Kidney epithelial cell (primary cell): Measurements from ENCODE around the gene NOL4L. TPM values are rescaled to one million over a fixed set of nuclear protein-coding genes. Genes with fewer than 3 reads are reported as not detected.

ENCODE experiments used
- DNase-seq: peaks from one replicate; pipeline ENCODE4 v3.0.0-alpha.2; 2010; ENCODE audit warnings: low read depth
- H3K27me3 ChIP-seq: 2 replicates; pipeline ENCODE4 v1.6.0; 2011; ENCODE audit warnings: low read length; ENCODE audit not compliant: control insufficient read depth, insufficient read depth
- H3K36me3 ChIP-seq: 2 replicates; pipeline ENCODE4 v1.5.1; 2011; ENCODE audit warnings: low read length; ENCODE audit not compliant: control insufficient read depth, insufficient read depth
- H3K4me3 ChIP-seq: 2 replicates; pipeline ENCODE4 v1.5.1; 2011; ENCODE audit warnings: low read depth, mild to moderate bottlenecking, control low read depth, low read length
- CTCF ChIP-seq: IDR thresholded peaks from 2 replicates; pipeline ENCODE4 v1.5.1; 2011; ENCODE audit warnings: mild to moderate bottlenecking, moderate library complexity, low read length, control low read depth, inconsistent platforms; ENCODE audit not compliant: insufficient read depth, poor library complexity, severe bottlenecking
- total RNA-seq: library from RNA; depleted of rRNA; stranded (reverse); fragments of >200 nt; gene quantifications from 2 replicates; pipeline ENCODE4 v1.2.3, GENCODE V29; 2015

Gene NOL4L
- total RNA-seq, 1 donor from 2014 or later = 31.4 TPM

- Histone ChIP-seq H3K4me3 (no peak overlapping the region), H3K36me3 (no peaks in the 10 kb centered on the region), H3K27me3 (peaks cover 42% of the 10 kb centered on the region)
- no peak for TF ChIP-seq CTCF
- no peak for DNase-seq
Measured at GRCh38 chr20:32605167-32605656, 20.1 kb upstream of the NOL4L start.

DNA sequence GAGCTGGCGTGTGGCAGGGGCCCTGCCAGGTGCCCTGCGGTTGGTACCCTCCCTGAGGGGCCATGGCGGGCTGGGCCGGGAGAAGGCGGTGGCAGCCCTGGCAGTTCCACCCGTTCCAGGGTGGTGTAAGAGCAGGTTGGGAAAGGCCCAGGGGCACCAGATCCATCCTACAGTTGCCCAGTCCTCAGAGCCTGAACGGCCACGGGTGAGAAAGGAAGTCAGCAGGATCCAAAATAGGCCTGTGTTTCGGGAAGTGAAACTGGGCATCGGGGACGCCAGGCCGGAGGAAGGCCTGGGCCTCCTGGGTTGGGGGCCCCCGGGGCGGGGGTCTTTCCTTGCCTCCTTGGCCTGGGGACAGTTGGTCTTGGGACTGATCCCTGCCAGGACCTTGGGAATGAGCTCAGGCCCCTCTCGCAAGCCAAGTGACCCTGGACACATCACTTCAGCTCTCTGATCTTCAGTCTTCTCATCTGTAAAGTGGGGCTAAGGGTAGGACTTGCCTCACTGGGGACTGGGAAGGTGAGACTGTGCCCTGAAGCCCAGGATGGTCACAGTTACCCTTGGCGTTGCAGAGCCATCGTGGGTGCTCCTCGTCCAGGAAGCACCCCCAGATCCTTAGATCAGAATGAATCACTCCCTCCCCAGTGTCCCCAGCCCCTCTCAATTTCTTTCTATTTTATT is 18.1 kb upstream of the NOL4L start:
- TF ChIP-seq CTCF = no peak

DNA sequence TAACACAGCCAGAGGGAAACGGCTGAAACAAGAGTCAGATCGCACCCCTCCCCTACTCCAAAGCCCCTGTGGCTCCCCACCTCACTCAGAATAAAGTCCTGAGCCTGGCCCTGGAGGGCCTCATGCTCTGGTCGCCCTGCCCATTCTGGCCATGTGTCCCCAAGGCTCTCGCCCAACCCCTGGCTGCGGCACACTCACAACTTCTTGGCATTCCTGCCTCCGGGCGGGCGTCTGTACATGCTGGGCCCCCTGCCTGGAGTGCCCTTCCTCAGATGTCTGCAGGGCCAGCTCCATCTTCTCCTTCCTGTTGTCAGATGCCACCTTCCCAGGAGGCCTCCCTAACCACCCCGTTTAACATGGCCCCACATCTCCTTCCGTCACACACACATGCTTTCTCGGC is 17.1 kb upstream of the NOL4L start:
- H3K27me3 ChIP-seq = peaks cover 38% of the 10 kb centered on the region
- no peak for TF ChIP-seq CTCF
- H3K36me3 ChIP-seq = no peaks in the 10 kb centered on the region
- no peak overlapping the region for H3K4me3 ChIP-seq
- no peak for DNase-seq

More for the DNA sequence above, 18.1 kb upstream of the NOL4L start:
- Histone ChIP-seq H3K4me3 (no peak overlapping the region), H3K27me3 (peaks cover 39% of the 10 kb centered on the region), H3K36me3 (no peaks in the 10 kb centered on the region)
- no peak for DNase-seq

GRCh38 chr20:32600681-32601237 is 15.6 kb upstream of the NOL4L start:
- TF ChIP-seq CTCF = no peak
- DNase-seq = no peak
- Histone ChIP-seq H3K36me3 (no peaks in the 10 kb centered on the region), H3K27me3 (peaks cover 23% of the 10 kb centered on the region), H3K4me3 (no peak overlapping the region)

DNA sequence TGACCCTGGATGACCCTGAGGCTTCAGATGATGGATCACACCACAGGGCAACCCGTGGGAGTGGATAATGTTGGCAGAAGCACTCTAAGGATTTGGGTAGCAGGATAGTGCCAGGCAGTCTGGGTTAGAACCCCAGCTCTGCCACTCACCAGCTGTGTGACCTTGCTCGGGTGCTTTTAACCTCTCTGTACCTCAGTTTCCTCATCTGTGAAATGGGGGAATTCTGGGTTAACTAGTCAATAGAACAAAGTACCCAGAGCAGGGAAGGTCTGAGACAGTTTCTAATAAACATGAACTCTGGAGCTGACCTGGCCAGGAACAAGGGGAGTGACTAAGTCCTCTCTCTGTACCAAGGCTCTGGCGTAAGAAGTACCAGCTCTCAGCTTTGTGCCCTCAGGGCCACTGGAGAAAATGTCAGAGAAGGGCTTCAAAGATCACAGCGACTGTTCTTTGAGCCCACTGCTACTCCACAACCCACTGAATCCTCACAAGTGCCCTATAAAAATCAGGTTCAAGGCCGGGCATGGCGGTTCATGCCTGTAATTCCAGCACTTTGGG is 14.7 kb upstream of the NOL4L start:
- TF ChIP-seq CTCF = no peak
- Histone ChIP-seq H3K27me3 (peaks cover 16% of the 10 kb centered on the region), H3K4me3 (no peak overlapping the region), H3K36me3 (no peaks in the 10 kb centered on the region)
- DNase-seq = no peak
